Subcutaneous abdominal adipose tissue (tissue), 5 donors: ENCODE measurements around the gene PSMA5.
"Not testable (repeated sequence)": the region's sequence is repeated elsewhere in the genome, so short reads cannot be mapped to it uniquely, and the experiment has no call there.

Experiments used
- H3K27ac ChIP-seq: one replicate; pipeline ENCODE4 v1.7.0; 2013; ENCODE audit warnings: low read depth, mild to moderate bottlenecking, inconsistent platforms, low read length, moderate library complexity
- H3K27me3 ChIP-seq, 5 donors: one replicate each; pipeline ENCODE4 v1.7.0; 2013; ENCODE audit warnings: low read length in 5 of 5, inconsistent platforms in 1 of 5; ENCODE audit not compliant: control insufficient read depth in 5 of 5, insufficient read depth in 4 of 5
- H3K36me3 ChIP-seq, 5 donors: one replicate each; pipeline ENCODE4 v1.7.0; 2013; ENCODE audit warnings: low read length in 5 of 5; ENCODE audit not compliant: control insufficient read depth in 5 of 5, insufficient read depth in 5 of 5
- H3K4me1 ChIP-seq, 5 donors: one replicate each; pipeline ENCODE4 v1.7.0; 2013; ENCODE audit warnings: low read length in 5 of 5, mild to moderate bottlenecking in 3 of 5, moderate library complexity in 1 of 5; ENCODE audit not compliant: control insufficient read depth in 5 of 5, insufficient read depth in 5 of 5
- H3K4me3 ChIP-seq, 5 donors: one replicate each; pipeline ENCODE4 v1.7.0; 2013; ENCODE audit warnings: low read length in 5 of 5, low read depth in 1 of 5
- H3K9ac ChIP-seq, 5 donors: one replicate each; pipeline ENCODE4 v1.7.0; 2013; ENCODE audit warnings: low read length in 5 of 5, mild to moderate bottlenecking in 4 of 5, moderate library complexity in 3 of 5
- H3K9me3 ChIP-seq, 5 donors: one replicate each; pipeline ENCODE4 v1.7.0; 2013; ENCODE audit warnings: low read length in 5 of 5; ENCODE audit not compliant: control insufficient read depth in 5 of 5
- donor health status: healthy.
- donor health status: healthy.
- donor health status: healthy.
- donor health status: healthy.
- donor health status: healthy.

Gene PSMA5

DNA sequence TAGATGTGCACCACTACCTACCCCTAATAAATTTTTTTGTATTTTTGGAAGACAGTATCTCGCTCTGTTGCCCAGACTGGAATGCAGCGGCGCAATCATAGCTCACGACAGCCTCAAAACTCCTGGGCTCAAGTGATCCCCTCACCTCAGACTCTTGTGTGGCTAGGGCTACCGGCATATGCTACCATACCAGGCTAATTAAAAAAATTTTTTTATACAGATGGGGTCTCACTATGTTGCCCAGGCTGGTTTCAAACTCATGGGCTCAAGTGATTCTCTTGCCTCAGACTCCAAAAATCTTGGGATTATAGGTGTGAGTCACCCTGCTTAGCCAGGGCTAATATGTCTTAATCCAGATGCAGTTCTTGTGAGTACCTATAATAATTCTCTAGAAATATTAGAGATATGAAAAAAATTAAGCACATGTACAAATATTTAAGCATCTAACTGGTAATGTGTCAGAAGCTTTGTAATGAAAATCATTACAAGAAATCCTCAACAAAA is 38.0 kb downstream of the PSMA5 start:
- H3K4me1 ChIP-seq: peaks cover 11 to 84% (median 78%) of the 10 kb centered on the region in 5 donors
- peak overlapping the region; percentile 99 for H3K27ac ChIP-seq
- H3K36me3 ChIP-seq: no peaks in the 10 kb centered on the region
- peaks cover 0 to 3% (median 0%) of the 10 kb centered on the region in 5 donors for H3K9me3 ChIP-seq
- no peak overlapping the region for H3K4me3 ChIP-seq
- no peak overlapping the region for H3K9ac ChIP-seq
- H3K27me3 ChIP-seq: no peaks in the 10 kb centered on the region

DNA sequence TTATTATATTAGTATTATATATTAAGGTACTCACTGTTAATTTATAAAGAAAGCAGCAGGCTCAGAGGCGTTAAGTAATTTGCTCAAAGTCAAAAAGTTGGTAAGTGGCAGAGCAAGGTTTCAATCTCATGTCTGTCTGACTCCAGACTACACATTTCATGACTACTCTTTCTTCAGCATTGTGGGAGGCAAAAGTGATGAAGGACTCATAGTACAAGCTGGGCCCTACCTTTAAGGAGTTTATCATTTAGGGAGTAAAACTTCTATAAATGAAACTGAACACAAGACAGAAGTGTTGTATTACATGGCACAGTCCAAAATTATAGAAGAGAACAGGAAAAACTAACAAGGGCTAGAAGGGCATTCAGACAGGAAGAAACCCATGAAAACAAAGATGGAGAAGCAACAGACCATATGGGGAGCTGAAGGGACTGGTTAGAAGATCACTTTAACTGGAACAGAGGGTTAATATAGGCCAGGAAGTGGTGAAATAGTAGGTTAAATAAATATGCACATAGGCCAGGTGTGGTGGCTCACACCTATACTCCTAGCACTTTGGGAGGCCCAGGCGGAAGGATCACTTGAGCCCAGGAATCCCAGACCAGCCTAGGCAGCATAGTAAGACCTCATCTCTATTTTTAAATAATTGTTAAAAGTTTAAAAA is 40.1 kb downstream of the PSMA5 start:
- peaks cover 0 to 77% (median 61%) of the 10 kb centered on the region in 5 donors for H3K4me1 ChIP-seq
- peak overlapping the region; percentile 95 for H3K27ac ChIP-seq
- H3K4me3 ChIP-seq: no peak overlapping the region
- H3K9ac ChIP-seq: peak overlapping the region in 2 of 5 donors; percentile 25 to 57
- H3K9me3 ChIP-seq: peaks cover 0 to 3% (median 0%) of the 10 kb centered on the region in 5 donors
- H3K27me3 ChIP-seq: no peaks in the 10 kb centered on the region
- no peaks in the 10 kb centered on the region for H3K36me3 ChIP-seq

DNA sequence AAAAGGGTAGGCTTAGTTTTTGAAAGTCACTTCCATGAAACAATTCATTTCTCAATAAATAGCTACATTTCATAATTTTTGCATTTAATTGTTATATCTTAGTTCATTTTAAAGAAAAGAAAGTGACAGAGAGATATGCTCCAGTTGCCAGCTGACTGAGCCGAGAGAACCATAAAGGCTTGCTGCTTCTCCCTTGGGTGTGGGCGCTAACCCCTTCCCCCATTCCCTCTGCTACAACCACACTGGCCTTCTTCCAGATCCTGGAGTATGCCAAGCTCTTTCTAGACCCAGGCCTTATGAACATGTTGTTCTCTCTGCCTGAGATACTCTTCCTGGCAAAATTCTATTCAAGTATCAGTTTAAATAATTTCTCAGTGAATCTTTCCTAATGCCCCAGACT is 40.8 kb downstream of the PSMA5 start:
- H3K9ac ChIP-seq: peak overlapping the region in 2 of 5 donors; percentile 25 to 63
- H3K27ac ChIP-seq: peak overlapping the region; percentile 95

DNA sequence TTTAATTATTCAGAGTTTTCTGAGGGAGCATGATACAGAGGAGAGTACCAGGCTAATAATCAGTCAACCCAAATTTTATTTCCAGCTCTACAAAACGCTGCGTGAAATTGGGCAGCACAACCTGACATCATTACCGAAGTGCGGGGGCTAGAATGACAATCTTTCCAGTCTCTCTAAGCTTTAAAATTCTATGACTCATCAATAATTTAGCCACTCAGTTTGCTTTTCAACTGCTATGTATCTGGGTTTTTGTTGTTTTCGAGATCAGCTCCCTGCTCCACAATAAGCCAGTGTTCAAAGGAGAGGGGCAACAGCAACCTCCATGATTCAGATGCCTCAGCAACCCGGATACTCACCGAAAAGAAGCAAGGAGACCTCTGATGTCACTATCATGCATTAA is 42.4 kb downstream of the PSMA5 start:
- no peak overlapping the region for H3K4me3 ChIP-seq
- no peaks in the 10 kb centered on the region for H3K27me3 ChIP-seq
- peaks cover 0 to 3% (median 0%) of the 10 kb centered on the region in 5 donors for H3K9me3 ChIP-seq
- H3K27ac ChIP-seq: peak overlapping the region; percentile 95
- H3K4me1 ChIP-seq: peaks cover 0 to 72% (median 42%) of the 10 kb centered on the region in 5 donors
- H3K9ac ChIP-seq: no peak overlapping the region
- no peaks in the 10 kb centered on the region for H3K36me3 ChIP-seq

More for the DNA sequence above, 40.8 kb downstream of the PSMA5 start:
- no peaks in the 10 kb centered on the region for H3K36me3 ChIP-seq
- peaks cover 0 to 3% (median 0%) of the 10 kb centered on the region in 5 donors for H3K9me3 ChIP-seq
- H3K27me3 ChIP-seq: no peaks in the 10 kb centered on the region
- no peak overlapping the region for H3K4me3 ChIP-seq
- peaks cover 0 to 74% (median 53%) of the 10 kb centered on the region in 5 donors for H3K4me1 ChIP-seq

DNA sequence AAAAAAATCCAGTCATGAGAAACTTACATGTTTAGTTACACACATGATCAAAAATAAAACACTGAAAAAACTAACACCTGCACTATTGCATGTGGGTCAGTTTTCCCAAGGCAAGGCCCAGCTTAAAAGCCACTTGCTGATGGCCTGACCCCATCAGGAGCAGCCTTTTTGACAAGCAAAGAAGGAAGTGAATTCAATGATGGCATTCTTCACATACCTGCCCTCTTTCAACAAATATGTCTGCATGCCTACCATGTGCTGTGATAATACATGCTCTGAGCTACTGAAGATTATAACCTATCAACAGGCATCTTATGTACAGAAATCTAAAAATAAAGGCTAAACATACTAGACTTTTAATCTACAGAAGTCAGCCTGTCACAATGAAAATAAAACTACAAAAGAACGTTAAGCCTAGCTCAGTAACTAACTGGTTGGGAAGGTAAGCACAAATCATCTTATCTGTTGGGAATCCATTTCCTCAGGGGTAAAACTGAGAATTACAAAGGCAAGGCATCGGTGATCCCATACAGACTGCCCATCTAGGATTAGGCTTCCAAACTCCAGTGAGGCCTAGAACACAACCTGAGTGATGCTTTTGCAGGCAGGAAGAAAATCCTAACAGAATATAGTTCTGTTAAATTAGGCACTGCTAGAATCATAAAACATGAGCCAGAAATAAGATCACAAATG is 43.0 kb downstream of the PSMA5 start:
- Histone ChIP-seq H3K4me3 (no peak overlapping the region), H3K27ac (peak overlapping the region; percentile 95)

DNA sequence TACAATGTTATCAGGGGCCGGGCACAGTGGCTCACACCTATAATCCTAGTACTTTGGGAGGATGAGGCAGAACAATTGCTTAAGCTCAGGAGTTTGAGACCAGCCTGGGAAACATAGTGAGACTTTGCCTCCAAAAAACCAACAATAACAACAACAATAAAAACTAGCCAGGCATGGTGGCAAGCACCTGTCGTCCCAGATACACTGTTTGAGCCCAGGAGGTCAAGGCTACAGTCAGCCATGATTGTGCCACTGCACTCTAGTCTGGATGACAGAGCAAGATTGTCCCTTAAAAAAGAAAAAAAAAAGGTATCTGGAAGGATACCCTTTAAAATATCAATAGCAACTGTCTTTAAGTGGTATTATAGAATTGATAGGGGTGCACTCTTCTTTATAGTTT is 44.7 kb downstream of the PSMA5 start:
- peaks cover 0 to 64% (median 39%) of the 10 kb centered on the region in 5 donors for H3K4me1 ChIP-seq
- peak overlapping the region; percentile 95 for H3K27ac ChIP-seq
- H3K9me3 ChIP-seq: peaks cover 0 to 3% (median 0%) of the 10 kb centered on the region in 5 donors
- no peak overlapping the region for H3K4me3 ChIP-seq
- no peak overlapping the region for H3K9ac ChIP-seq
- H3K27me3 ChIP-seq: no peaks in the 10 kb centered on the region
- H3K36me3 ChIP-seq: no peaks in the 10 kb centered on the region

More for the DNA sequence above, 43.0 kb downstream of the PSMA5 start:
- H3K27me3 ChIP-seq: no peaks in the 10 kb centered on the region
- H3K9ac ChIP-seq: peak overlapping the region in 1 of 5 donors; percentile 59
- H3K4me1 ChIP-seq: peaks cover 0 to 72% (median 38%) of the 10 kb centered on the region in 5 donors
- H3K36me3 ChIP-seq: no peaks in the 10 kb centered on the region
- H3K9me3 ChIP-seq: peaks cover 0 to 3% (median 0%) of the 10 kb centered on the region in 5 donors

DNA sequence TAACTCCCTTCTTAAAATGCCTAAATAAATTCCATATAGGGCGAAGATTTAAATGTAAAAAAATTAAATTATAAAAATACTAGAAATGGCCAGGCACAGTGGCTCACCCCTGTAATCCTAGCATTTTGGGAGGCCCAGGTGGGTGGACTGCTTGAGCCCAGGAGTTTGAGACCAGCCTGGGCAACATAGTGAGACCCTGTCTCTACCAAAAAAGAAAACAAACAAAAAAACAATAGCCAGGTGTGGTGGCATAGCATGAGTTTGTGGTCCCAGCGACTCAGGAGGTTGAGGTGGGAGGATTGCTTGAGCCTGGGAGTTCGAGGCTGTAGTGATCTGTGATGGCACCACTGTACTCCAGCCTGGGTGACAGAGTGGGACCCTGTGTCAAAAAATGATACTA is 46.3 kb downstream of the PSMA5 start:
- peaks cover 0 to 3% (median 0%) of the 10 kb centered on the region in 5 donors for H3K9me3 ChIP-seq
- H3K4me3 ChIP-seq: no peak overlapping the region
- peaks cover 0 to 53% (median 28%) of the 10 kb centered on the region in 5 donors for H3K4me1 ChIP-seq
- H3K9ac ChIP-seq: peak overlapping the region in 2 of 5 donors; percentile 16 to 73
- peak overlapping the region; percentile 95 for H3K27ac ChIP-seq
- no peaks in the 10 kb centered on the region for H3K36me3 ChIP-seq
- no peaks in the 10 kb centered on the region for H3K27me3 ChIP-seq

DNA sequence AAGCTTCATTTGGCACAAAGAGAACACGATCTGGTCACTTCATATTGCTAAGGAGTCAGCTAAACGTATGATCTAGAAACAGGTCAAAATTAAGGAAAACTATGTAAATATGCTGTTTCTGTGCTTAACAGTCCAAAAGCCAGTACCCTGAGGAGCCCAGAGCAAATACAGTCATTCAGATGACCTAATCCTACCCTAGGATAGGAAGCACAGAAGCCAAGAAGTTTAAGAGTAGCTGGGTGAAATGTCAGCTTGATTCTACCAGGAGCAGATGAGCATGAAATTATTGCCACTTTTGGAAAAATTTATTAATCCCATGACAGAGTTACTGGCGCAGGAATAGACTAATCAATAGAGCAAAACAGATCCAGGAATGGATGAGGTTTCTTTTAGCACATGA is 46.8 kb downstream of the PSMA5 start:
- Histone ChIP-seq H3K27me3 (no peaks in the 10 kb centered on the region), H3K36me3 (no peaks in the 10 kb centered on the region), H3K4me1 (peaks cover 0 to 50% (median 23%) of the 10 kb centered on the region in 5 donors), H3K4me3 (no peak overlapping the region), H3K9ac (peak overlapping the region in 4 of 5 donors; percentile 16 to 73 (median 52)), H3K9me3 (peaks cover 0 to under 1% (median 0%) of the 10 kb centered on the region in 5 donors), H3K27ac (peak overlapping the region; percentile 95)

DNA sequence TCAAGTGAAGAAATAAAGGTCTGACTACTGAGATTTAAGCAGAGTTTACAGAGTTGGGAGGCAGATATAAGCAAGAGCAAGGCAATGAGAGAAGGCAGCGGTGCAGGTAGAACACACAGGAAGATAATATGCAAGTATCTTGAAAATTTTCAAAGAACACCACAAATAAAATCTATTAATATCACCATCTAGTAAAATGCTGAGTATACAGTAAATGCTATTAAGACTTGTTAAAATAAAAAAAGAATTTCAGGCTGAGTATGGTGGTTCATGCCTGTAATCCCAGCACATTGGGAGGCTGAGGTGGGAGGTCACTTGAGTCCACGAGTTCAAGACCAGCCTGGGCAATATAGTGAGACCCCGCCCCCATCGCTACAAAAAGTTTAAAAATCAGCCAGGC is 48.5 kb downstream of the PSMA5 start:
- no peak overlapping the region for H3K4me3 ChIP-seq
- H3K4me1 ChIP-seq: peaks cover 0 to 50% (median 27%) of the 10 kb centered on the region in 5 donors
- H3K27me3 ChIP-seq: no peaks in the 10 kb centered on the region
- H3K9me3 ChIP-seq: no peaks in the 10 kb centered on the region
- no peaks in the 10 kb centered on the region for H3K36me3 ChIP-seq
- peak overlapping the region; percentile 91 for H3K27ac ChIP-seq
- H3K9ac ChIP-seq: peak overlapping the region in 1 of 5 donors; percentile 2

DNA sequence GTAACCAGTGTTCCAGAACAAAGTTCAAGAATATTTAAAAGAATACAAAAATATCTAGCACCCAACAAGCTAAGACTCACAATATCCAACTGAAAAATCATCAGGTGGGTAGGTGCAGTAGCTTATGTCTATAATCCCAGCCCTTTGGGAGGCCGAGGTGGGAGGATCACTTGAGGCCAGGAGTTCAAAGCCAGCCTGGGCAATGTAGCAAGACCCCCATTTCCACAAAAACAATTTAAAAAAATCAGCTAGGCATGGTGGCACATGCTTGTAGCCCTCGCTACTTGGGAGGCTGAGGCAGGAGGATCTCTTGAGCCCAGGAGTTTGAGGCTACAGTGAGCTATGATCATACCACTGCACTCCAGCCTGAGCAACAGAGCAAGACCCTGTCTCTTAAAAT is 52.6 kb downstream of the PSMA5 start:
- Histone ChIP-seq H3K4me1 (peaks cover 5 to 74% (median 49%) of the 10 kb centered on the region in 5 donors), H3K9ac (peak overlapping the region in 4 of 5 donors; percentile 23 to 63 (median 56)), H3K27ac (peak overlapping the region; percentile 78)
- not testable (repeated sequence) for H3K27me3 ChIP-seq, H3K36me3 ChIP-seq, H3K9me3 ChIP-seq, H3K4me3 ChIP-seq
